A673 (cell line): ENCODE results near the gene ZNF317. TPM values are rescaled to one million over a fixed set of nuclear protein-coding genes. Genes with fewer than 3 reads are reported as not detected.

ENCODE experiments used
- BruUV-seq: library from RNA; stranded (reverse); fragments of 400-500 nt; replicated peaks from 2 replicates; lab custom pipeline; 2021; lab: Mats Ljungman, UMichigan
- CTCF ChIA-PET: fragments of 300-600 bp; sonication (Branson Sonifier 250); formaldehyde crosslinking; loops from one replicate; lab custom pipeline; 2022; ENCODE audit warnings: antibody characterized with exemption; lab: Charles Lee
- POLR2A ChIA-PET: fragments of 300-600 bp; sonication (Branson Sonifier 250); formaldehyde crosslinking; loops from one replicate; lab custom pipeline; 2022; ENCODE audit warnings: antibody characterized with exemption; ENCODE audit not compliant: low non-redundant PET; lab: Charles Lee
- DNase-seq: peaks from one replicate; pipeline ENCODE4 v3.0.0-alpha.2; 2015; ENCODE audit warnings: low spot score
- H3K27ac ChIP-seq: fragments of 200-600 bp; sonication (generic); 2 replicates; pipeline ENCODE4 v1.5.1; 2016; ENCODE audit warnings: mixed run types, low read depth, mild to moderate bottlenecking, mixed read lengths, antibody characterized with exemption, low read length; ENCODE audit not compliant: poor library complexity, severe bottlenecking
- H3K27me3 ChIP-seq: fragments of 200-600 bp; sonication (generic); replicated peaks from 2 replicates; pipeline ENCODE4 v1.6.1; 2017; ENCODE audit warnings: mixed run types, low read depth, mild to moderate bottlenecking, mixed read lengths, antibody characterized with exemption, low read length; ENCODE audit not compliant: insufficient read depth, poor library complexity
- H3K36me3 ChIP-seq: fragments of 200-600 bp; sonication (generic); 2 replicates; pipeline ENCODE4 v1.6.1; 2016; ENCODE audit warnings: mixed run types, mild to moderate bottlenecking, mixed read lengths, antibody characterized with exemption, low read length; ENCODE audit not compliant: insufficient read depth, poor library complexity, severe bottlenecking
- H3K4me1 ChIP-seq: fragments of 200-600 bp; sonication (generic); 2 replicates; pipeline ENCODE4 v1.6.1; 2017; ENCODE audit warnings: mixed run types, mild to moderate bottlenecking, mixed read lengths, antibody characterized with exemption, low read length; ENCODE audit not compliant: insufficient read depth, poor library complexity, severe bottlenecking
- H3K4me3 ChIP-seq: fragments of 200-600 bp; sonication (generic); 2 replicates; pipeline ENCODE4 v1.5.1; 2016; ENCODE audit warnings: low read depth, mixed run types, mild to moderate bottlenecking, mixed read lengths, low read length; ENCODE audit not compliant: poor library complexity, severe bottlenecking
- H3K9me3 ChIP-seq: fragments of 200-600 bp; sonication (generic); 2 replicates; pipeline ENCODE4 v1.6.1; 2016; ENCODE audit warnings: mixed run types, low read depth, mild to moderate bottlenecking, mixed read lengths, antibody characterized with exemption, low read length; ENCODE audit not compliant: poor library complexity, severe bottlenecking
- EZH2 ChIP-seq: fragments of 200-600 bp; sonication (generic); IDR thresholded peaks from 2 replicates; pipeline ENCODE4 v1.6.1; 2017; ENCODE audit warnings: borderline replicate concordance, low read depth, mild to moderate bottlenecking, mixed read lengths, antibody characterized with exemption, low read length; ENCODE audit not compliant: poor library complexity, severe bottlenecking
- intact Hi-C: fragments of 100-400 bp; cut with micrococcal nuclease; formaldehyde crosslinking; loops from one replicate; pipeline ENCODE4 v1.10.0; 2022; ENCODE audit not compliant: unreplicated experiment
- total RNA-seq: library from RNA; stranded (reverse); gene quantifications from 2 replicates; pipeline ENCODE4 v1.2.3, GENCODE V29; 2021
- TF ChIP-seq, protein P1 (sequence below): fragments of 300-800, 200-600 bp; sonication (generic); conservative IDR thresholded peaks from 2 replicates; pipeline ENCODE4 v1.5.1; 2017; ENCODE audit warnings: low read depth, mild to moderate bottlenecking, antibody characterized with exemption, low read length, moderate library complexity, mixed read lengths

The ZNF317 gene
- total RNA-seq, 1 experiment from 2014 or later = 50.6 TPM

DNA sequence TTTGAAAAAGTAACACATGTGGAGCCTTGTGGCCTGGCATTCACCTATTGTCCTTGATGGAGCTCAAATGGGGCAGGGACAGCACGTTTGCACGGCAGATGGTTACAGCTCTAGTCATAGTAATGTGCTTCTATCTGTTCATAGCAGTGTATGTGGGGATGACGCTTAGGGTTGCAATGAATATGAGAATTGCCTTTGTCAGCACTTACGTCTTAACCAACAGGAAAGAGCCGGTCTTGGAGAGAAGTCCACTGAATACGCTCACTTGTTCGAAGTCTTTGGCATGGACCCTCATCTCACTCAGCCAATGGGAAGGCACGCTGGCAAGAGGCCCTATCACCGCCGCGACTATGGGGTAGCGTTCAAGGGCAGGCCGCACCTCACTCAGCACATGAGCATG is 19.7 kb downstream of the ZNF317 start:
- ChIA-PET POLR2A (no interaction called here), CTCF (no interaction called here)
- Histone ChIP-seq H3K4me3 (no peak overlapping the region), H3K36me3 (peaks cover 89% of the 10 kb centered on the region), H3K27ac (no peak overlapping the region), H3K9me3 (peaks cover 17% of the 10 kb centered on the region), H3K4me1 (no peaks in the 10 kb centered on the region), H3K27me3 (no peaks in the 10 kb centered on the region)
- no peak for DNase-seq
- TF ChIP-seq, protein P1, sequence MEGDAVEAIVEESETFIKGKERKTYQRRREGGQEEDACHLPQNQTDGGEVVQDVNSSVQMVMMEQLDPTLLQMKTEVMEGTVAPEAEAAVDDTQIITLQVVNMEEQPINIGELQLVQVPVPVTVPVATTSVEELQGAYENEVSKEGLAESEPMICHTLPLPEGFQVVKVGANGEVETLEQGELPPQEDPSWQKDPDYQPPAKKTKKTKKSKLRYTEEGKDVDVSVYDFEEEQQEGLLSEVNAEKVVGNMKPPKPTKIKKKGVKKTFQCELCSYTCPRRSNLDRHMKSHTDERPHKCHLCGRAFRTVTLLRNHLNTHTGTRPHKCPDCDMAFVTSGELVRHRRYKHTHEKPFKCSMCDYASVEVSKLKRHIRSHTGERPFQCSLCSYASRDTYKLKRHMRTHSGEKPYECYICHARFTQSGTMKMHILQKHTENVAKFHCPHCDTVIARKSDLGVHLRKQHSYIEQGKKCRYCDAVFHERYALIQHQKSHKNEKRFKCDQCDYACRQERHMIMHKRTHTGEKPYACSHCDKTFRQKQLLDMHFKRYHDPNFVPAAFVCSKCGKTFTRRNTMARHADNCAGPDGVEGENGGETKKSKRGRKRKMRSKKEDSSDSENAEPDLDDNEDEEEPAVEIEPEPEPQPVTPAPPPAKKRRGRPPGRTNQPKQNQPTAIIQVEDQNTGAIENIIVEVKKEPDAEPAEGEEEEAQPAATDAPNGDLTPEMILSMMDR = no peak
- no peak for TF ChIP-seq EZH2
- BruUV-seq = no TSS peak
- intact Hi-C loops = no loop called here

GRCh38 chr19:9161427-9161826 is 21.2 kb downstream of the ZNF317 start:
- CTCF ChIA-PET = no interaction called here
- BruUV-seq = no TSS peak

DNA sequence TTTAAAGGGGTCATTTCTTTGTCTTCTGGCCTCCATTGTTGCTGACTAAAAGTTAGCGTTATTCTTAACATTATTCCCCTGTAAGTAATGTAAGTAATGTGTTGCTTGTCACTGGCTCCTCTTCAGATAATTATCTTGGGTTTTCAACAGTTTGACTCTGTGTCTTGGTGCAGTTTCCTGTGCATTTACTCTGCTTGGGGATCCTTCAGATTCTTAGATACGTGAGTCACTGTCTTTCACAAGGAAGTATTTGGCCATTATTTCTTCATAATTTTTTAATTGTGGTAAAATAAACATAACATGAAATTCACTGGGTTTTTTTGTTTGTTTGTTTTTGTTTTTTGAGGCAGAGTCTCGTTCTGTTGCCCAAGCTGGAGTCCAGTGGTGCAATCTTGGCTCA is 25.1 kb downstream of the ZNF317 start:
- POLR2A ChIA-PET = no interaction called here
- intact Hi-C loops = no loop called here
- Histone ChIP-seq H3K4me1 (no peaks in the 10 kb centered on the region), H3K9me3 (peaks cover 14% of the 10 kb centered on the region), H3K27me3 (no peaks in the 10 kb centered on the region), H3K27ac (no peak overlapping the region), H3K36me3 (peaks cover 45% of the 10 kb centered on the region), H3K4me3 (no peak overlapping the region)
- BruUV-seq = no TSS peak
- TF ChIP-seq, protein P1 = no peak
- no peak for TF ChIP-seq EZH2
- CTCF ChIA-PET = no interaction called here
- no peak for DNase-seq

More at GRCh38 chr19:9161427-9161826, 21.2 kb downstream of the ZNF317 start:
- Histone ChIP-seq H3K4me1 (no peaks in the 10 kb centered on the region), H3K9me3 (peaks cover 14% of the 10 kb centered on the region), H3K27me3 (no peaks in the 10 kb centered on the region), H3K27ac (no peak overlapping the region), H3K4me3 (no peak overlapping the region), H3K36me3 (peaks cover 83% of the 10 kb centered on the region)
- no peak for DNase-seq
- POLR2A ChIA-PET = no interaction called here
- TF ChIP-seq, protein P1 = no peak
- TF ChIP-seq EZH2 = no peak
- intact Hi-C loops = no loop called here
